K562 (cell line): Measurements from ENCODE around the gene ZNF584. TPM values are rescaled to one million over a fixed set of nuclear protein-coding genes. Genes with fewer than 3 reads are reported as not detected.

ENCODE experiments used
- ARID1B ChIP-seq: fragments of 450-650 bp; IDR thresholded peaks from 2 replicates; pipeline ENCODE4 v1.6.1; 2016; ENCODE audit warnings: antibody characterized with exemption, mild to moderate bottlenecking, inconsistent platforms
- BRD9 ChIP-seq: fragments of 450-650 bp; IDR thresholded peaks from 2 replicates; pipeline ENCODE4 v1.6.1; 2018; ENCODE audit warnings: low read depth; ENCODE audit not compliant: partially characterized antibody
- CBFA2T3 ChIP-seq: fragments of 450-650 bp; IDR thresholded peaks from 2 replicates; pipeline ENCODE4 v1.6.1; 2017
- GATA2 ChIP-seq: sonication (generic); formaldehyde crosslinking; IDR thresholded peaks from 2 replicates; pipeline ENCODE4 v1.4.0; 2020; ENCODE audit warnings: mild to moderate bottlenecking, missing genetic modification reagents
- KDM5B ChIP-seq: fragments of 200-600 bp; sonication (generic); IDR thresholded peaks from 2 replicates; pipeline ENCODE4 v1.6.1; 2012; ENCODE audit warnings: low read depth, mild to moderate bottlenecking, moderate library complexity, low read length, control low read depth, inconsistent platforms; ENCODE audit not compliant: insufficient replicate concordance
- MCM3 ChIP-seq: fragments of 450-650 bp; IDR thresholded peaks from 2 replicates; pipeline ENCODE4 v1.6.1; 2016
- MTA1 ChIP-seq: fragments of 450-650 bp; IDR thresholded peaks from 2 replicates; pipeline ENCODE4 v1.6.1; 2017; ENCODE audit warnings: borderline replicate concordance
- NR2C2 ChIP-seq, 2 experiments: fragments of 200-800 bp in 1 of 2; sonication (Bioruptor generic) in 1 of 2; sonication (generic) in 1 of 2; formaldehyde crosslinking in 1 of 2; IDR thresholded peaks; 2 replicates each; pipeline versions ENCODE4 v1.6.1 to v1.8.0; 2016 to 2022; ENCODE audit warnings: mild to moderate bottlenecking in 1 of 2, missing compliant biosample characterization in 1 of 2, missing genetic modification characterization in 1 of 2, missing genetic modification reagents in 1 of 2
- RBM17 ChIP-seq: fragments of 200-400 bp; formaldehyde crosslinking; IDR thresholded peaks from 2 replicates; pipeline ENCODE4 v1.6.1; 2017; ENCODE audit warnings: low read depth, mild to moderate bottlenecking, low read length, borderline replicate concordance
- SAP30 ChIP-seq: fragments of 200-600 bp; sonication (generic); IDR thresholded peaks from 2 replicates; pipeline ENCODE4 v1.6.1; 2012; ENCODE audit warnings: borderline replicate concordance, low read depth, mild to moderate bottlenecking, moderate library complexity, low read length, control low read depth, inconsistent platforms; ENCODE audit not compliant: insufficient read depth, poor library complexity, severe bottlenecking
- SIN3A ChIP-seq, 2 experiments: fragments of 150-350 bp in 1 of 2; IDR thresholded peaks; 2 replicates each; pipeline ENCODE4 v1.6.1; 2011 to 2016; ENCODE audit warnings: borderline replicate concordance in 2 of 2, low read depth in 2 of 2, low read length in 2 of 2, mild to moderate bottlenecking in 2 of 2, moderate library complexity in 2 of 2; ENCODE audit not compliant: control insufficient read depth in 1 of 2
- SIN3B ChIP-seq: fragments of 450-650 bp; IDR thresholded peaks from 2 replicates; pipeline ENCODE4 v1.6.1; 2017; ENCODE audit warnings: low read depth, mild to moderate bottlenecking, moderate library complexity
- SMARCE1 ChIP-seq: fragments of 450-650 bp; IDR thresholded peaks from 2 replicates; pipeline ENCODE4 v1.7.1; 2016; ENCODE audit warnings: mild to moderate bottlenecking
- TARDBP ChIP-seq: fragments of 450-650 bp; IDR thresholded peaks from 2 replicates; pipeline ENCODE4 v1.6.1; 2016
- WHSC1 ChIP-seq: IDR thresholded peaks from one replicate; pipeline ENCODE4 v1.6.1; 2012; ENCODE audit warnings: low read length, control low read depth, inconsistent platforms
- ZBED1 ChIP-seq: IDR thresholded peaks from 2 replicates; pipeline ENCODE4 v1.6.1; 2014
- ZC3H4 ChIP-seq: sonication (generic); formaldehyde crosslinking; IDR thresholded peaks from 2 replicates; pipeline ENCODE4 v1.9.0; 2021; ENCODE audit warnings: missing genetic modification reagents, borderline replicate concordance
- ZNF124 ChIP-seq: sonication (generic); formaldehyde crosslinking; IDR thresholded peaks from 2 replicates; pipeline ENCODE4 v1.8.1; 2022; ENCODE audit warnings: missing genetic modification reagents
- ZNF274 ChIP-seq: IDR thresholded peaks from 2 replicates; pipeline ENCODE4 v1.6.1; 2011; ENCODE audit warnings: low read depth, mild to moderate bottlenecking, low read length, moderate library complexity, borderline replicate concordance
- ZNF347 ChIP-seq: fragments of 450-650 bp; formaldehyde crosslinking; IDR thresholded peaks from 2 replicates; pipeline ENCODE4 v1.4.0; 2020; ENCODE audit warnings: low read depth, mild to moderate bottlenecking, moderate library complexity
- ZNF431 ChIP-seq: sonication (generic); formaldehyde crosslinking; IDR thresholded peaks from 2 replicates; pipeline ENCODE4 v1.8.0; 2022; ENCODE audit warnings: mild to moderate bottlenecking, missing genetic modification reagents
- ZNF668 ChIP-seq: fragments of 250-450 bp; sonication (Bioruptor Pico); IDR thresholded peaks from 2 replicates; pipeline ENCODE4 v1.8.0; 2022; ENCODE audit warnings: mild to moderate bottlenecking, inconsistent platforms
- ZNF695 ChIP-seq: fragments of 450-650 bp; formaldehyde crosslinking; IDR thresholded peaks from 2 replicates; pipeline ENCODE4 v1.4.0; 2020; ENCODE audit warnings: mild to moderate bottlenecking, moderate library complexity
- polyA plus RNA-seq, 8 experiments: library from polyadenylated mRNA; depleted of rRNA in 4 of 8; stranded (reverse) in 5 of 8; unstranded in 3 of 8; fragments of >200 nt; fragmentation: Nextera tagmentation in 2 of 8; fragmentation: Illumina TruSeq in 1 of 8; extraction: Ambion mirVana in 2 of 8; extraction: Trizol in 1 of 8; gene quantifications; 2 replicates each; pipeline versions ENCODE4 v1.2.1 to v1.2.3, GENCODE V29; 2011 to 2014; ENCODE audit warnings: inconsistent platforms in 1 of 8, missing spikeins in 1 of 8
- total RNA-seq, 7 experiments: library from RNA; depleted of rRNA in 6 of 7; stranded (reverse); fragments of >200 nt in 6 of 7; fragmentation: Illumina TruSeq in 2 of 7; extraction: Trizol in 2 of 7; gene quantifications; 2 replicates each; pipeline versions ENCODE4 v1.2.1 to v1.2.3, GENCODE V29; 2011 to 2021; ENCODE audit warnings: low replicate concordance in 1 of 7
- TF ChIP-seq, protein P1 (sequence below), 3 experiments: fragments of 200-800 bp in 1 of 3; fragments of 250-450 bp in 1 of 3; fragments of 450-650 bp in 1 of 3; sonication (Bioruptor Pico) in 1 of 3; sonication (Bioruptor generic) in 1 of 3; formaldehyde crosslinking in 1 of 3; IDR thresholded peaks; 2 replicates each; pipeline versions ENCODE4 v1.6.1 to v1.8.0; 2016 to 2022; ENCODE audit warnings: mild to moderate bottlenecking in 2 of 3, missing genetic modification characterization in 2 of 3, missing compliant biosample characterization in 1 of 3, moderate library complexity in 1 of 3
- TF ChIP-seq, protein P2 (sequence below), 2 experiments: fragments of 450-650 bp; IDR thresholded peaks; 2 replicates each; pipeline ENCODE4 v1.6.1; 2016

The ZNF584 gene
- total and polyA plus RNA-seq, 9 of the 15 experiments (the other 6 are each of a cell fraction or from before 2014, with no cell fraction given), result 5.8 to 43.4 (median 24.6) TPM

DNA sequence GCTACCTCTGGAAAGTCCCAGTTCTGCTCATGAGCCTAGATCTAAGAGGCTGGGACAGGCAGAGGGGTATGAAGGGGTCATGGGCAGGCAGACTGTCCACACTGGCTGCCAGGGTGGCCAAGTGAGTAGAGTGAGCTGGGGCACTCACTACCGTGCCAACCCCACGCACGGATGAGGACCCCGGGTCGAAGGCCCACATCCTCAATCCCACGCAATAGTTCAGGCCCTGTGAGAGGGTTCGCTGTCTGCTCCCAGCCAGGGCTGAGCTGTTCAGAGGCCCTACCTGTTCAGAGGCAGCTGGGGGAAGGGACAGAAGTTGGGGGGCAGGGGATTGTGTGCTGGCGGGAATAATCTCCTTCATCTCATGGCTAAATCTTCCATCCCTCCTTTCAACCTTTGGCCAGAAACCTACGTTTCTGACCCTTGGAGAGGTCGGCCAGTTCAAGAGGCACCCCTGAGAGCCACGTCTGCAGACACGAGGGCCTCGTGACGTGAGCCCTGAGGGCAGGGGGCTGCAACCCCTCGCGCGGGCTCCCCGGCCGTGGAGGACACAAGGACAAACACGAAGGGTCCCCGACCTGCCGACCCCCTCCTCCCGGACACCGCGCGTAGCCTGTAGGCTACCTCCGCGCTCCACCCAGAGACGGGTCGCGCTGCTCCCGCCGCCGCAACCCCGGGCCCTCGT is 22.4 kb upstream of the ZNF584 start (continued):
- TF ChIP-seq SAP30, result no peak
- no peak for TF ChIP-seq MCM3
- no peak for TF ChIP-seq RBM17
- no peak for TF ChIP-seq ZNF695 (CRISPR knock-in tag)
- TF ChIP-seq ZNF431, result no peak
- TF ChIP-seq ZBED1, result no peak
- no peak for TF ChIP-seq ZNF668 (CRISPR knock-in tag)
- TF ChIP-seq ZNF124 (CRISPR knock-in tag), result 0 out of 2 replicates have a peak, but pooled peaks have one; percentile 17
- no peak for TF ChIP-seq ZNF274
- TF ChIP-seq, protein P1, sequence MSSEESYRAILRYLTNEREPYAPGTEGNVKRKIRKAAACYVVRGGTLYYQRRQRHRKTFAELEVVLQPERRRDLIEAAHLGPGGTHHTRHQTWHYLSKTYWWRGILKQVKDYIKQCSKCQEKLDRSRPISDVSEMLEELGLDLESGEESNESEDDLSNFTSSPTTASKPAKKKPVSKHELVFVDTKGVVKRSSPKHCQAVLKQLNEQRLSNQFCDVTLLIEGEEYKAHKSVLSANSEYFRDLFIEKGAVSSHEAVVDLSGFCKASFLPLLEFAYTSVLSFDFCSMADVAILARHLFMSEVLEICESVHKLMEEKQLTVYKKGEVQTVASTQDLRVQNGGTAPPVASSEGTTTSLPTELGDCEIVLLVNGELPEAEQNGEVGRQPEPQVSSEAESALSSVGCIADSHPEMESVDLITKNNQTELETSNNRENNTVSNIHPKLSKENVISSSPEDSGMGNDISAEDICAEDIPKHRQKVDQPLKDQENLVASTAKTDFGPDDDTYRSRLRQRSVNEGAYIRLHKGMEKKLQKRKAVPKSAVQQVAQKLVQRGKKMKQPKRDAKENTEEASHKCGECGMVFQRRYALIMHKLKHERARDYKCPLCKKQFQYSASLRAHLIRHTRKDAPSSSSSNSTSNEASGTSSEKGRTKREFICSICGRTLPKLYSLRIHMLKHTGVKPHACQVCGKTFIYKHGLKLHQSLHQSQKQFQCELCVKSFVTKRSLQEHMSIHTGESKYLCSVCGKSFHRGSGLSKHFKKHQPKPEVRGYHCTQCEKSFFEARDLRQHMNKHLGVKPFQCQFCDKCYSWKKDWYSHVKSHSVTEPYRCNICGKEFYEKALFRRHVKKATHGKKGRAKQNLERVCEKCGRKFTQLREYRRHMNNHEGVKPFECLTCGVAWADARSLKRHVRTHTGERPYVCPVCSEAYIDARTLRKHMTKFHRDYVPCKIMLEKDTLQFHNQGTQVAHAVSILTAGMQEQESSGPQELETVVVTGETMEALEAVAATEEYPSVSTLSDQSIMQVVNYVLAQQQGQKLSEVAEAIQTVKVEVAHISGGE (CRISPR knock-in tag; IDR thresholded peaks at IDR 0.05), result no peak
- no peak for TF ChIP-seq SMARCE1
- TF ChIP-seq CBFA2T3, result 0 out of 2 replicates have a peak, but pooled peaks have one; percentile 2
- no peak for TF ChIP-seq ARID1B
- peak; percentile 10 for TF ChIP-seq KDM5B
- no peak for TF ChIP-seq SIN3A (IDR thresholded peaks at IDR 0.05; ENCODE audit: borderline replicate concordance in 2 of 2, control insufficient read depth in 1 of 2, low read depth in 2 of 2, low read length in 2 of 2)
- TF ChIP-seq ZC3H4 (CRISPR knock-in tag), result peak; percentile 94
- TF ChIP-seq MTA1, result no peak
- TF ChIP-seq WHSC1, result no peak
- TF ChIP-seq BRD9, result no peak
- TF ChIP-seq SIN3B, result no peak
- TF ChIP-seq GATA2 (CRISPR knock-in tag), result peak; percentile 52
- 0 out of 2 replicates have a peak, but pooled peaks have one; percentile 29 for TF ChIP-seq NR2C2 (CRISPR knock-in tag; IDR thresholded peaks at IDR 0.05)
- no peak for TF ChIP-seq NR2C2 (tag; IDR thresholded peaks at IDR 0.05)
- TF ChIP-seq ZNF347 (CRISPR knock-in tag), result 0 out of 2 replicates have a peak, but pooled peaks have one; percentile 51
- TF ChIP-seq TARDBP, result no peak
- TF ChIP-seq, protein P2, sequence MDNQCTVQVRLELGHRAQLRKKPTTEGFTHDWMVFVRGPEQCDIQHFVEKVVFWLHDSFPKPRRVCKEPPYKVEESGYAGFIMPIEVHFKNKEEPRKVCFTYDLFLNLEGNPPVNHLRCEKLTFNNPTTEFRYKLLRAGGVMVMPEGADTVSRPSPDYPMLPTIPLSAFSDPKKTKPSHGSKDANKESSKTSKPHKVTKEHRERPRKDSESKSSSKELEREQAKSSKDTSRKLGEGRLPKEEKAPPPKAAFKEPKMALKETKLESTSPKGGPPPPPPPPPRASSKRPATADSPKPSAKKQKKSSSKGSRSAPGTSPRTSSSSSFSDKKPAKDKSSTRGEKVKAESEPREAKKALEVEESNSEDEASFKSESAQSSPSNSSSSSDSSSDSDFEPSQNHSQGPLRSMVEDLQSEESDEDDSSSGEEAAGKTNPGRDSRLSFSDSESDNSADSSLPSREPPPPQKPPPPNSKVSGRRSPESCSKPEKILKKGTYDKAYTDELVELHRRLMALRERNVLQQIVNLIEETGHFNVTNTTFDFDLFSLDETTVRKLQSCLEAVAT (IDR thresholded peaks at IDR 0.05), result no peak
